H1 (cell line): Measurements from ENCODE around the gene ATP5ME. TPM values are rescaled to one million over a fixed set of nuclear protein-coding genes. Genes with fewer than 3 reads are reported as not detected.

ENCODE experiments used
- BRCA1 ChIP-seq: IDR thresholded peaks from 2 replicates; pipeline ENCODE4 v1.6.1; 2012; ENCODE audit warnings: low read depth, low read length, improper control_type of control experiment
- HDAC6 ChIP-seq: IDR thresholded peaks from one replicate; pipeline ENCODE4 v1.7.1; 2012; ENCODE audit warnings: low read depth, mild to moderate bottlenecking, inconsistent platforms, low read length, moderate library complexity
- TAF1 ChIP-seq: IDR thresholded peaks from 2 replicates; pipeline ENCODE4 v1.6.1; 2011; ENCODE audit warnings: mild to moderate bottlenecking, low read depth, low read length
- TAF7 ChIP-seq: optimal IDR thresholded peaks from 2 replicates; pipeline ENCODE3; 2011; ENCODE audit warnings: low read depth, mild to moderate bottlenecking, inconsistent platforms, low read length, moderate library complexity, borderline replicate concordance
- polyA plus RNA-seq, 7 experiments: library from polyadenylated mRNA; depleted of rRNA in 3 of 7; stranded (reverse) in 5 of 7; unstranded in 2 of 7; fragments of >200 nt in 5 of 7; fragments of 200-250 nt in 2 of 7; gene quantifications; 1 replicate in 5 of 7; 2 replicates in 1 of 7; 4 replicates in 1 of 7; pipeline versions ENCODE4 v1.2.1 to v1.2.3, GENCODE V29; 2011 to 2013; ENCODE audit warnings: missing spikeins in 2 of 7, mixed read lengths in 2 of 7
- total RNA-seq: library from RNA; stranded (reverse); fragmentation: NEBNext Ultra II Directional; extraction: Animal tissue kit (Norgen Biotek cat#: 25700); gene quantifications from 2 replicates; pipeline ENCODE4 v1.2.1, GENCODE V29; 2021

ATP5ME gene
- total and polyA plus RNA-seq, 2 of the 8 experiments (the other 6 are each of a cell fraction or from before 2014, with no cell fraction given): 375 to 450 TPM

DNA sequence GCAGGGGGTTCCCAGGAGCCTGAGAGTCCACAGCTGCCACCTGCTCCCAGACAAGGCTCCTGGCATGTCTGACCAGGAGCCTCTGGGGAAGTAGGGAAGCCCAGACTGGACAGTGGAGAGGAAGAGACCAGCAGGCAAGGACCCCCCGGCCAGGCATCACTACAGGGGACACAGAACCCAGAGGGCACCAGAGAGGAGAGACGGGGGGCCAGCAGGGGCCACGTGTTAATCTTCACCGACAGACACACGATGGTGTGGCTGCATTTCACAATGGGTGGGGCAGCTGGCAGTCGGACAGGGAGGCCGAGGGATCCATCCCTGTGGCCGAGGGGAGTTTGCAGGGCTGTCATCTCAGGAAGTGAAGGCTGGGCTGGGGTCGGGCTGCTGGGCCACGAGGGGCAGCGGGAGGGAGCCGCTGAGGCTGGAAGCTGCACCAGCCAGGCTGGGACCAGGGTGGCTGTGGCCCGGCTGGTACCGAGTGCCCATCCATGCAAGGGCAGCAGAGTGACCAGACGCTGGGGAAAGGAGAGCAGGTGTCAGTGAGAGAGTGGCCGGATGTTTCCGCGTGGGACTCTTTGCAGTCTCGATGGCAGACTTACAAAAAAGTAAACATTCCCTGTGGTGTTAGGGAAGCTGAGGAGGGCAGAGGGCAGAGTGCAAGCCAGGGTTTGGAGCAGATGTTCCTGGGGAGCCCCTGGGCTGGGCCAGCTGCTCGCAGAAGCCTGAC, 44.0 kb downstream of the ATP5ME start (continued):
- TF ChIP-seq TAF7 (no peak), BRCA1 (no peak), HDAC6 (no peak), TAF1 (no peak)
